ENCODE measurements around the gene BCL7A.
A peak's percentile ranks its signal among the peaks of the same experiment; 100 is the strongest.

- TF ChIP-seq ZFP30 (CRISPR knock-in tag; IDR thresholded peaks at IDR 0.05; ENCODE audit: borderline replicate concordance): no peak
- no peak for TF ChIP-seq IRF2 (CRISPR knock-in tag; IDR thresholded peaks at IDR 0.05)
- peak in 1 of 3 experiments; percentile 8; a peak in 1 of 6 replicates for TF ChIP-seq CTCF (IDR thresholded peaks at IDR 0.05 in 2 of 3, conservative IDR thresholded peaks at IDR 0.05 in 1 of 3; ENCODE audit: insufficient read depth in 2 of 3, low read depth in 1 of 3, low read length in 3 of 3)
- TF ChIP-seq HNRNPH1 (optimal IDR thresholded peaks at IDR 0.05; ENCODE audit: low read depth, low read length): no peak
- TF ChIP-seq BCL6 (CRISPR knock-in tag; IDR thresholded peaks at IDR 0.05): no peak
- no peak for TF ChIP-seq E2F1 (CRISPR knock-in tag; IDR thresholded peaks at IDR 0.05)
- TF ChIP-seq ATF7 (IDR thresholded peaks at IDR 0.05): no peak
Observed at GRCh38 chr12:122026706-122027333, 5.1 kb downstream of the BCL7A start.
